ENCODE measurements around the gene FRYL.

- TF ChIP-seq CTCF (conservative IDR thresholded peaks at IDR 0.05; ENCODE audit: low read depth, low read length) (no peak), EZH2 (IDR thresholded peaks at IDR 0.05; ENCODE audit: borderline replicate concordance, low read depth, low read length, poor library complexity, severe bottlenecking) (no peak)
Observed at GRCh38 chr4:48640699-48641098, 139.4 kb downstream of the FRYL start.

All from A673 (cell line).